SK-N-SH (cell line): ENCODE data around the gene HTR1D. TPM values are rescaled to one million over a fixed set of nuclear protein-coding genes. Genes with fewer than 3 reads are reported as not detected.

Experiments used
- CTCF ChIA-PET: fragments of 300-600, 350-600 bp; formaldehyde crosslinking; extraction: SDS; loops from one replicate; lab custom pipeline; 2021; lab: Yijun Ruan, JAX
- POLR2A ChIA-PET: fragments of 350-600 bp; sonication (Branson Sonifier 250); formaldehyde crosslinking; extraction: SDS; loops from one replicate; lab custom pipeline; 2020; ENCODE audit warnings: antibody characterized with exemption, inconsistent platforms; lab: Yijun Ruan, JAX
- DNase-seq: peaks from one replicate; pipeline ENCODE4 v3.0.0; 2012
- H2AFZ ChIP-seq: fragments of 200-600 bp; sonication (generic); 2 replicates; pipeline ENCODE4 v1.8.1; 2016; ENCODE audit warnings: antibody characterized with exemption, mild to moderate bottlenecking, low read depth
- H3F3A ChIP-seq: fragments of 200-600 bp; sonication (generic); replicated peaks from 2 replicates; pipeline ENCODE3; 2016; ENCODE audit warnings: antibody characterized with exemption, mild to moderate bottlenecking; ENCODE audit not compliant: insufficient read depth
- H3K27ac ChIP-seq, 2 experiments: fragments of 200-500 bp in 1 of 2; fragments of 200-600 bp in 1 of 2; sonication (Bioruptor generic) in 1 of 2; sonication (generic), shearing (Covaris generic) in 1 of 2; 2 replicates each; pipeline versions ENCODE4 v1.5.1 to v1.6.1; 2014 to 2016; ENCODE audit warnings: low read depth in 2 of 2, inconsistent platforms in 1 of 2, low read length in 1 of 2, mild to moderate bottlenecking in 1 of 2, mixed read lengths in 1 of 2
- H3K27me3 ChIP-seq: fragments of 200-600 bp; sonication (generic), shearing (Covaris generic); 2 replicates; pipeline ENCODE4 v1.6.1; 2016; ENCODE audit warnings: mixed run types; ENCODE audit not compliant: insufficient read depth
- H3K36me3 ChIP-seq, 2 experiments: fragments of 200-500 bp in 1 of 2; fragments of 200-600 bp in 1 of 2; sonication (Bioruptor generic) in 1 of 2; sonication (generic) in 1 of 2; replicated peaks in 1 of 2; 2 replicates each; pipeline versions ENCODE3 to v1.5.1; 2014 to 2016; ENCODE audit warnings: low read length in 1 of 2, mild to moderate bottlenecking in 1 of 2; ENCODE audit not compliant: insufficient read depth in 2 of 2, control insufficient read depth in 1 of 2
- H3K4me1 ChIP-seq, 2 experiments: fragments of 200-500 bp in 1 of 2; fragments of 200-600 bp in 1 of 2; sonication (Bioruptor generic) in 1 of 2; sonication (generic), shearing (Covaris generic) in 1 of 2; 2 replicates each; pipeline versions ENCODE4 v1.5.1 to v1.6.1; 2014 to 2016; ENCODE audit warnings: low read depth in 1 of 2, low read length in 1 of 2, mixed run types in 1 of 2; ENCODE audit not compliant: insufficient read depth in 2 of 2, control insufficient read depth in 1 of 2
- H3K4me2 ChIP-seq: fragments of 200-600 bp; sonication (generic), shearing (Covaris generic); 2 replicates; pipeline ENCODE4 v1.6.1; 2017; ENCODE audit warnings: mixed run types
- H3K4me3 ChIP-seq, 2 experiments: fragments of 200-500 bp in 1 of 2; fragments of 200-600 bp in 1 of 2; sonication (Bioruptor generic) in 1 of 2; sonication (generic), shearing (Covaris generic) in 1 of 2; 2 replicates each; pipeline versions ENCODE4 v1.5.1 to v1.8.1; 2014 to 2016; ENCODE audit warnings: low read depth in 2 of 2, inconsistent platforms in 1 of 2, low read length in 1 of 2, mild to moderate bottlenecking in 1 of 2, mixed read lengths in 1 of 2, moderate library complexity in 1 of 2
- H3K79me2 ChIP-seq: fragments of 200-600 bp; sonication (generic); 2 replicates; pipeline ENCODE4 v1.8.1; 2017; ENCODE audit warnings: mild to moderate bottlenecking; ENCODE audit not compliant: insufficient read depth
- H3K9ac ChIP-seq: fragments of 200-600 bp; sonication (generic); 2 replicates; pipeline ENCODE4 v1.6.1; 2017; ENCODE audit warnings: mixed run types
- H3K9me2 ChIP-seq: fragments of 200-600 bp; sonication (generic); 2 replicates; pipeline ENCODE4 v1.6.1; 2017; ENCODE audit warnings: mixed run types
- H3K9me3 ChIP-seq: fragments of 200-600 bp; sonication (generic); 2 replicates; pipeline ENCODE4 v1.6.1; 2017; ENCODE audit warnings: mixed run types, mild to moderate bottlenecking, moderate library complexity
- H4K20me1 ChIP-seq: fragments of 200-600 bp; sonication (generic); 2 replicates; pipeline ENCODE4 v1.6.1; 2017; ENCODE audit warnings: mild to moderate bottlenecking, mixed run types; ENCODE audit not compliant: insufficient read depth
- FOXJ3 ChIP-seq: sonication (generic); formaldehyde crosslinking; IDR thresholded peaks from 2 replicates; pipeline ENCODE4 v1.5.1; 2020; ENCODE audit warnings: mild to moderate bottlenecking, missing genetic modification reagents
- MEF2A ChIP-seq: IDR thresholded peaks from 2 replicates; pipeline ENCODE4 v1.4.0; 2012; ENCODE audit warnings: low read depth, borderline replicate concordance
- POLR2AphosphoS5 ChIP-seq: IDR thresholded peaks from 2 replicates; pipeline ENCODE4 v1.6.1; 2012; ENCODE audit warnings: low read depth, low read length
- RXRA ChIP-seq: IDR thresholded peaks from 2 replicates; pipeline ENCODE4 v1.4.0; 2012; ENCODE audit warnings: low read depth, mild to moderate bottlenecking, borderline replicate concordance
- TCF12 ChIP-seq: IDR thresholded peaks from 2 replicates; pipeline ENCODE4 v1.4.0; 2012
- TEAD4 ChIP-seq: IDR thresholded peaks from 2 replicates; pipeline ENCODE4 v1.4.0; 2012; ENCODE audit warnings: mild to moderate bottlenecking, borderline replicate concordance; ENCODE audit not compliant: insufficient read depth
- YY1 ChIP-seq: IDR thresholded peaks from 2 replicates; pipeline ENCODE4 v1.4.0; 2012; ENCODE audit warnings: low read depth, mild to moderate bottlenecking
- WGBS: methylation state at CpG from one replicate; pipeline ENCODE4 v1.1.6; 2017; ENCODE audit warnings: low lambda C conversion rate; 5-methylcytosine and 5-hydroxymethylcytosine counted together
- polyA plus RNA-seq, 3 experiments: library from polyadenylated mRNA; depleted of rRNA; stranded (reverse); fragments of >200 nt; gene quantifications; 2 replicates each; pipeline ENCODE4 v1.2.3, GENCODE V29; 2012
- TF ChIP-seq, protein P1 (sequence below): IDR thresholded peaks from 2 replicates; pipeline ENCODE4 v1.4.0; 2012; ENCODE audit warnings: low read depth
- TF ChIP-seq, protein P2 (sequence below): fragments of 150-350 bp; IDR thresholded peaks from 2 replicates; pipeline ENCODE4 v1.6.1; 2017; ENCODE audit warnings: antibody characterized with exemption, low read length, low read depth, borderline replicate concordance
- TF ChIP-seq, protein P3 (sequence below): IDR thresholded peaks from 2 replicates; pipeline ENCODE4; 2012
- TF ChIP-seq, protein P4 (sequence below): IDR thresholded peaks from 2 replicates; pipeline ENCODE4 v1.6.1; 2012; ENCODE audit warnings: mild to moderate bottlenecking, low read depth, low read length, moderate library complexity

The HTR1D gene
- polyA plus RNA-seq, 1 of the 3 experiments (the other 2 are of a cell fraction) = 0.39 TPM

DNA sequence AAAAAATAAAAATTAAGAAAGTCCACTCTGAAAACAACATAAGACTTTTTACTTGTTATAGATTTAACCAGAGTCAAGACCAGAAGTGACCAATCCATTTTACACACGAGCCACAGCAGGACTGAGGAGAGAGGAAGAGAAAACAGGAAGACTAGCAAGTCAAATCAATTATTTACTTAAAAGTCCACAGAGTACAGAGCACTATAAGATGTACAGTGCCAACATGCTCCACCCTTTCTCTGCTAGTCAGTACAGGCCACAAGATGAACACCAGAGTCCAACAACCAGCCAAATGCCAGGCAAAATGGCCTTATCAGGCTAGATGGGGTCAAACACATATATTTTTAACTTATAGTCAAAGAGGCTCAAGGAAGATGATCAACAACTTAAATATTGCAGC, 68.2 kb downstream of the HTR1D start:
- peak; percentile 23 for DNase-seq
- peaks cover 0 to 6% of the 10 kb centered on the region in 2 experiments for H3K36me3 ChIP-seq
- peak overlapping the region in 1 of 2 experiments; percentile 30; a peak in 2 of 4 replicates for H3K27ac ChIP-seq
- peaks cover 100% of the 10 kb centered on the region for H3K79me2 ChIP-seq
- peak overlapping the region; percentile 45; the same call in 1 of the 2 replicates for H3K4me2 ChIP-seq
- CTCF ChIA-PET = no interaction called here
- H3K4me1 ChIP-seq = peaks cover 4 to 14% of the 10 kb centered on the region in 2 experiments; a peak in 2 of 4 replicates
- TF ChIP-seq YY1 (no peak; the same call in 1 of the 2 replicates), POLR2AphosphoS5 (peak; percentile 43; the same call in 1 of the 2 replicates), TCF12 (peak; percentile 89), FOXJ3 (CRISPR knock-in tag) (no peak)
- TF ChIP-seq, protein P1, sequence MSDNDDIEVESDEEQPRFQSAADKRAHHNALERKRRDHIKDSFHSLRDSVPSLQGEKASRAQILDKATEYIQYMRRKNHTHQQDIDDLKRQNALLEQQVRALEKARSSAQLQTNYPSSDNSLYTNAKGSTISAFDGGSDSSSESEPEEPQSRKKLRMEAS = no peak
- TF ChIP-seq, protein P2, sequence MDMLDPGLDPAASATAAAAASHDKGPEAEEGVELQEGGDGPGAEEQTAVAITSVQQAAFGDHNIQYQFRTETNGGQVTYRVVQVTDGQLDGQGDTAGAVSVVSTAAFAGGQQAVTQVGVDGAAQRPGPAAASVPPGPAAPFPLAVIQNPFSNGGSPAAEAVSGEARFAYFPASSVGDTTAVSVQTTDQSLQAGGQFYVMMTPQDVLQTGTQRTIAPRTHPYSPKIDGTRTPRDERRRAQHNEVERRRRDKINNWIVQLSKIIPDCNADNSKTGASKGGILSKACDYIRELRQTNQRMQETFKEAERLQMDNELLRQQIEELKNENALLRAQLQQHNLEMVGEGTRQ = no peak
- TF ChIP-seq, protein P3, sequence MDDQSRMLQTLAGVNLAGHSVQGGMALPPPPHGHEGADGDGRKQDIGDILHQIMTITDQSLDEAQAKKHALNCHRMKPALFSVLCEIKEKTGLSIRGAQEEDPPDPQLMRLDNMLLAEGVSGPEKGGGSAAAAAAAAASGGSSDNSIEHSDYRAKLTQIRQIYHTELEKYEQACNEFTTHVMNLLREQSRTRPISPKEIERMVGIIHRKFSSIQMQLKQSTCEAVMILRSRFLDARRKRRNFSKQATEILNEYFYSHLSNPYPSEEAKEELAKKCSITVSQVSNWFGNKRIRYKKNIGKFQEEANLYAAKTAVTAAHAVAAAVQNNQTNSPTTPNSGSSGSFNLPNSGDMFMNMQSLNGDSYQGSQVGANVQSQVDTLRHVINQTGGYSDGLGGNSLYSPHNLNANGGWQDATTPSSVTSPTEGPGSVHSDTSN = peak; percentile 68
- peaks cover 28% of the 10 kb centered on the region for H3F3A ChIP-seq
- 32% methylated on average over 1 of the region's 1 CpG for WGBS
- no peaks in the 10 kb centered on the region for H3K9me3 ChIP-seq
- no peak overlapping the region for H2AFZ ChIP-seq
- H3K27me3 ChIP-seq = no peaks in the 10 kb centered on the region
- no peaks in the 10 kb centered on the region for H3K9me2 ChIP-seq
- H3K9ac ChIP-seq = no peak overlapping the region
- peaks cover 93% of the 10 kb centered on the region for H4K20me1 ChIP-seq
- POLR2A ChIA-PET = no interaction called here
- H3K4me3 ChIP-seq = no peak overlapping the region

DNA sequence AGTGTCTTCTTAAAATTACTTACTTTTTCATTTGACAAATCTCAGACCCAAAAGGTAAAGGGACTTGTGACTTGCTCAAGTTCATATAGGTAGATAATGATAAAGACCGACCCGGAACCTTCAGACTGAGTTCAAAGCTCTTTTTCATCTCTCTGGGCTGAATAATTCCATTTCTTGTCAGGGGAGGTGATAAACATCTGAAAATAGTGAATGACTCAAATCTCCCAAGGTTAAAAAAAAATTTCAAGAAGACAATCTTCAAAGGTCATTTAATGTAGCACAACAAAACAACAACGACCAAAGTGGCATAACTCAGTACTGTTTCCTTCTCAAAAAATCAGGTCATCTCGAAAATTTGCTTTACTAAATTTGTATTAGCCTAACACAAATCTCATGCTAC, 69.2 kb downstream of the HTR1D start:
- Histone ChIP-seq H3K9me2 (no peaks in the 10 kb centered on the region), H2AFZ (no peak overlapping the region), H3K27ac (peak overlapping the region; percentile 8 to 39; a peak in 3 of 4 replicates), H3K79me2 (peaks cover 100% of the 10 kb centered on the region), H3K36me3 (peaks cover 0 to 10% of the 10 kb centered on the region in 2 experiments), H4K20me1 (peaks cover 90% of the 10 kb centered on the region), H3K4me2 (no peak overlapping the region), H3K27me3 (no peaks in the 10 kb centered on the region), H3K4me1 (peaks cover 4 to 14% of the 10 kb centered on the region in 2 experiments; a peak in 2 of 4 replicates), H3K9me3 (no peaks in the 10 kb centered on the region), H3F3A (peaks cover 28% of the 10 kb centered on the region), H3K9ac (no peak overlapping the region), H3K4me3 (no peak overlapping the region)
- CTCF ChIA-PET = interaction anchor here (0.6 to 2.3 kb wide), 5 partner anchors 16 to 192 kb away, joined by 3 to 15 read pairs (median 3); no protein-coding TSS in a partner anchor
- 65% methylated on average over 4 of the region's 4 CpGs for WGBS
- POLR2A ChIA-PET = no interaction called here
- DNase-seq = no peak
- TF ChIP-seq RXRA = peak; percentile 24; the same call in 1 of the 2 replicates
- TF ChIP-seq, protein P4, sequence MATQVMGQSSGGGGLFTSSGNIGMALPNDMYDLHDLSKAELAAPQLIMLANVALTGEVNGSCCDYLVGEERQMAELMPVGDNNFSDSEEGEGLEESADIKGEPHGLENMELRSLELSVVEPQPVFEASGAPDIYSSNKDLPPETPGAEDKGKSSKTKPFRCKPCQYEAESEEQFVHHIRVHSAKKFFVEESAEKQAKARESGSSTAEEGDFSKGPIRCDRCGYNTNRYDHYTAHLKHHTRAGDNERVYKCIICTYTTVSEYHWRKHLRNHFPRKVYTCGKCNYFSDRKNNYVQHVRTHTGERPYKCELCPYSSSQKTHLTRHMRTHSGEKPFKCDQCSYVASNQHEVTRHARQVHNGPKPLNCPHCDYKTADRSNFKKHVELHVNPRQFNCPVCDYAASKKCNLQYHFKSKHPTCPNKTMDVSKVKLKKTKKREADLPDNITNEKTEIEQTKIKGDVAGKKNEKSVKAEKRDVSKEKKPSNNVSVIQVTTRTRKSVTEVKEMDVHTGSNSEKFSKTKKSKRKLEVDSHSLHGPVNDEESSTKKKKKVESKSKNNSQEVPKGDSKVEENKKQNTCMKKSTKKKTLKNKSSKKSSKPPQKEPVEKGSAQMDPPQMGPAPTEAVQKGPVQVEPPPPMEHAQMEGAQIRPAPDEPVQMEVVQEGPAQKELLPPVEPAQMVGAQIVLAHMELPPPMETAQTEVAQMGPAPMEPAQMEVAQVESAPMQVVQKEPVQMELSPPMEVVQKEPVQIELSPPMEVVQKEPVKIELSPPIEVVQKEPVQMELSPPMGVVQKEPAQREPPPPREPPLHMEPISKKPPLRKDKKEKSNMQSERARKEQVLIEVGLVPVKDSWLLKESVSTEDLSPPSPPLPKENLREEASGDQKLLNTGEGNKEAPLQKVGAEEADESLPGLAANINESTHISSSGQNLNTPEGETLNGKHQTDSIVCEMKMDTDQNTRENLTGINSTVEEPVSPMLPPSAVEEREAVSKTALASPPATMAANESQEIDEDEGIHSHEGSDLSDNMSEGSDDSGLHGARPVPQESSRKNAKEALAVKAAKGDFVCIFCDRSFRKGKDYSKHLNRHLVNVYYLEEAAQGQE = no peak
- TF ChIP-seq TEAD4 = no peak
- TF ChIP-seq, protein P3 = 0 out of 2 replicates have a peak, but pooled peaks have one; percentile 3
- TF ChIP-seq MEF2A = no peak
